Activated T-helper 2 cell treated with anti-CD3 and anti-CD28 coated beads, Interferon-gamma antibody, Interleukin-2, Interleukin-4, amounts not matched to agents 10 μg/mL and 5 μg/mL and 100 μg/mL, durations not matched to agents 14 hours and 24 hours and 36 hours (primary cell): ENCODE measurements around the gene WNT16. TPM values are rescaled to one million over a fixed set of nuclear protein-coding genes. Genes with fewer than 3 reads are reported as not detected.
"Not testable (repeated sequence)": the region's sequence is repeated elsewhere in the genome, so short reads cannot be mapped to it uniquely, and the experiment has no call there.

Experiments used
- DNase-seq: peaks from one replicate; pipeline ENCODE4 v3.0.0; 2021; ENCODE audit warnings: low spot score
- H3K27ac Mint-ChIP-seq: one replicate; pipeline ENCODE4 v1.8.0; 2021; ENCODE audit warnings: mixed read lengths
- H3K27me3 Mint-ChIP-seq: one replicate; pipeline ENCODE4 v1.8.0; 2021; ENCODE audit warnings: low read depth, mixed read lengths
- H3K36me3 Mint-ChIP-seq: one replicate; pipeline ENCODE4 v1.8.0; 2021; ENCODE audit warnings: low read depth, mixed read lengths
- H3K4me1 Mint-ChIP-seq: one replicate; pipeline ENCODE4 v1.8.0; 2021; ENCODE audit warnings: low read depth, mixed read lengths
- H3K4me3 Mint-ChIP-seq: one replicate; pipeline ENCODE4 v1.8.0; 2021; ENCODE audit warnings: low read depth, mild to moderate bottlenecking, moderate library complexity, mixed read lengths
- H3K9me3 Mint-ChIP-seq: one replicate; pipeline ENCODE4 v1.8.0; 2021; ENCODE audit warnings: mixed read lengths
- intact Hi-C: fragments of 100-400 bp; cut with micrococcal nuclease; formaldehyde crosslinking; loops from one replicate; pipeline ENCODE4 v1.15.1; 2023
- total RNA-seq: library from RNA; stranded (reverse); gene quantifications from 2 replicates; pipeline ENCODE4 v1.2.3, GENCODE V29; 2022

Gene WNT16
- total RNA-seq: not detected in 2 replicates

- peak within 1 kb of the TSS; percentile 38 for H3K4me3 Mint-ChIP-seq
- no peaks in the 10 kb centered on the region for H3K9me3 Mint-ChIP-seq
- no peak for DNase-seq
- H3K27ac Mint-ChIP-seq: no peak within 1 kb of the TSS
- H3K4me1 Mint-ChIP-seq: peaks cover 11% of the 10 kb centered on the region
- H3K27me3 Mint-ChIP-seq: peaks cover 66% of the 10 kb centered on the region
- H3K36me3 Mint-ChIP-seq: no peaks in the 10 kb centered on the region
- intact Hi-C loops: no loop called here
These were observed at the start of gene WNT16 for GRCh38 chr7:121328508-121329190. WNT16 (plus strand) TSS chr7:121329000; CDS start chr7:121329293, 293 bp downstream.

- Mint-ChIP-seq H3K27me3 (peaks cover 7% of the 10 kb centered on the region), H3K9me3 (peaks cover 5% of the 10 kb centered on the region), H3K4me1 (peaks cover 34% of the 10 kb centered on the region), H3K27ac (peak overlapping the region; percentile 73), H3K4me3 (peak overlapping the region; percentile 3), H3K36me3 (no peaks in the 10 kb centered on the region)
- DNase-seq: no peak
- intact Hi-C loops: loop anchor here (1.0 to 2.0 kb wide), 9 partner anchors 8 to 328 kb away; partner anchors contain the start of genes FAM3C and ING3
These were observed 49.7 kb upstream of the WNT16 start for GRCh38 chr7:121279060-121279620.

- H3K4me1 Mint-ChIP-seq: peaks cover 34% of the 10 kb centered on the region
- H3K36me3 Mint-ChIP-seq: no peaks in the 10 kb centered on the region
- no peak overlapping the region for H3K27ac Mint-ChIP-seq
- intact Hi-C loops: loop anchor here (1.0 to 2.0 kb wide), 9 partner anchors 7 to 329 kb away; partner anchors contain the start of genes FAM3C and ING3
- H3K9me3 Mint-ChIP-seq: peaks cover 10% of the 10 kb centered on the region
- H3K27me3 Mint-ChIP-seq: peaks cover 7% of the 10 kb centered on the region
- H3K4me3 Mint-ChIP-seq: no peak overlapping the region
- DNase-seq: no peak
These were observed 49.0 kb upstream of the WNT16 start for GRCh38 chr7:121279822-121280221.

DNA sequence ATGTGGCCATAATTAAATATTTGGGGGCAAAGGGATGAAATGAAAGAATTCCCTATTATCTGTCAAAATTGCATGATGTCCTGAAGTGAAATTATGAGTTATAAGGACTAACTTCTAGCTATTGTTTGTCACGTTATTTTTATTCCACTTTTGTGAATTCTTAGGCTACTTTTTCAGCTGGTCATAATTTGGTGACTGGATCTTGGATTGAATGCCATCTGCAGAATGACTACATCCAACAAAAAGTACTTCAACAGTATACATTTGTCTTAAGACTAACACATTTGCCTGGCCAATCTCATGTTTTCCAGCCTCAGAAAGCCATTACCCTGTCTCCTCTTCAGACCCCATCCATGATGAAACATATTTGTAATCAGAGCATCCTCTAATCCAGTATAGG lies 48.1 kb upstream of the WNT16 start:
- H3K27me3 Mint-ChIP-seq: peaks cover 7% of the 10 kb centered on the region
- peaks cover 34% of the 10 kb centered on the region for H3K4me1 Mint-ChIP-seq
- peaks cover 18% of the 10 kb centered on the region for H3K9me3 Mint-ChIP-seq
- intact Hi-C loops: no loop called here
- no peak for DNase-seq
- H3K4me3 Mint-ChIP-seq: no peak overlapping the region
- H3K36me3 Mint-ChIP-seq: peaks cover 5% of the 10 kb centered on the region
- no peak overlapping the region for H3K27ac Mint-ChIP-seq

GRCh38 chr7:121282129-121282528 lies 46.7 kb upstream of the WNT16 start:
- Mint-ChIP-seq H3K27ac (no peak overlapping the region), H3K36me3 (peaks cover 12% of the 10 kb centered on the region), H3K27me3 (peaks cover under 1% of the 10 kb centered on the region), H3K9me3 (peaks cover 31% of the 10 kb centered on the region), H3K4me3 (no peak overlapping the region), H3K4me1 (peaks cover 35% of the 10 kb centered on the region)
- DNase-seq: no peak
- intact Hi-C loops: no loop called here

DNA sequence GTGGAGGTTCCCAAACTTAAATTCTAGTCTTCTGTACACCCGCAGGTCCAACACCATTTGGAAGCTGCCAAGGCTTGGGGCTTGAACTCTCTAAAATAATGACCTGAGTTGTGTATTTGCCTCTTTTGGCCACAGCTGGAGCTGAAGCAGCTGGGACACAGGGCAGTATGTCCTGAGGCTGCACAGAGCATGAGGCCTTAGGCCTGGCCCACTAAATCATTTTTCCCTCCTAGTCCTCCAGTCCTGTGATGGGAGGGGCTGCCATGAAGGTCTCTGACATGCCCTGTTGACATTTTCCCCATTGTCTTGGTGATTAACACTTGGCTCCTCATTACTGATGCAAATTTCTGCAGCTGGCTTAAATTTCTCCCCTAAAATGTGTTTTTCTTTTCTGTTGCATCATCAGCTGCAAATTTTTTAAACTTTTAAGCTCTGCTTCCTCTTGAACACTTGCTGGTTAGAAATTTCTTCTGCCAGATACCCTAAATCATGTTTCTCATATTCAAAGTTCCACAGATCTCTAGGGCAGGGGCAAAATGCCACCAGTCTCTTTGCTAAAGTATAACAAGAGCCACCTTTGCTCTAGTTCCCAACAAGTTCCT lies 43.6 kb upstream of the WNT16 start:
- H3K27me3 Mint-ChIP-seq: no peaks in the 10 kb centered on the region
- DNase-seq: no peak
- H3K27ac Mint-ChIP-seq: no peak overlapping the region
- H3K4me1 Mint-ChIP-seq: peaks cover 15% of the 10 kb centered on the region
- no peak overlapping the region for H3K4me3 Mint-ChIP-seq
- peaks cover 37% of the 10 kb centered on the region for H3K9me3 Mint-ChIP-seq
- intact Hi-C loops: no loop called here
- peaks cover 12% of the 10 kb centered on the region for H3K36me3 Mint-ChIP-seq

GRCh38 chr7:121286186-121286585 lies 42.6 kb upstream of the WNT16 start:
- Mint-ChIP-seq H3K9me3 (peaks cover 37% of the 10 kb centered on the region), H3K27ac (no peak overlapping the region), H3K4me1 (peaks cover 14% of the 10 kb centered on the region), H3K4me3 (no peak overlapping the region), H3K27me3 (no peaks in the 10 kb centered on the region), H3K36me3 (peaks cover 12% of the 10 kb centered on the region)
- DNase-seq: no peak
- intact Hi-C loops: no loop called here

- Mint-ChIP-seq H3K4me3 (no peak overlapping the region), H3K27ac (peak overlapping the region; percentile 26), H3K4me1 (peaks cover 12% of the 10 kb centered on the region), H3K9me3 (peaks cover 37% of the 10 kb centered on the region), H3K36me3 (peaks cover 12% of the 10 kb centered on the region), H3K27me3 (no peaks in the 10 kb centered on the region)
- DNase-seq: no peak
- intact Hi-C loops: loop anchor here (1.0 kb wide), 1 partner anchor 8 kb away; no protein-coding TSS in a partner anchor
These were observed 41.8 kb upstream of the WNT16 start for GRCh38 chr7:121286742-121287734.

DNA sequence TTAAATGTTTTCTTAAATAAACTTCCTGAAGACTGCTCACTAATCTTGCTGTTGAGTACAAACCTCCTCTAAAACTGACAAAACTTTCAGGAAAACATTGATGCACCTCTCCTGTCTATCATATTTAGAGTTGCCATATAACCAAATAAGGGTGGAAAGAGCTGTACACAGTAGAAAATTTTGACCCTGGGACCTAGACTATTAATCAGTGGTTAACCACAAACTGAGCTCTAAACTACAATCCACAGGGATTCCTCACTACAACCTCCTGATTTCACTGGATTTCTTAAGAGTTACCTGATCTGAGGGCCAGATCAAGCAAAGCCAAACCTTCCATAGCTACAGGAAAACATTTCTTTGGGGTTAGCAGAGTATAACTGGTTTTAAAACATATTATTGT lies 39.9 kb upstream of the WNT16 start:
- DNase-seq: no peak
- intact Hi-C loops: no loop called here
- peaks cover 35% of the 10 kb centered on the region for H3K9me3 Mint-ChIP-seq
- H3K36me3 Mint-ChIP-seq: peaks cover 12% of the 10 kb centered on the region
- no peak overlapping the region for H3K27ac Mint-ChIP-seq
- H3K4me1 Mint-ChIP-seq: peaks cover 12% of the 10 kb centered on the region
- H3K27me3 Mint-ChIP-seq: no peaks in the 10 kb centered on the region
- H3K4me3 Mint-ChIP-seq: no peak overlapping the region

GRCh38 chr7:121289930-121290329 lies 38.9 kb upstream of the WNT16 start:
- Mint-ChIP-seq H3K9me3 (peaks cover 26% of the 10 kb centered on the region), H3K4me1 (peaks cover 12% of the 10 kb centered on the region), H3K36me3 (peaks cover 12% of the 10 kb centered on the region)
- intact Hi-C loops, H3K27me3 Mint-ChIP-seq, H3K4me3 Mint-ChIP-seq, H3K27ac Mint-ChIP-seq, DNase-seq: not testable (repeated sequence)

- no peak overlapping the region for H3K27ac Mint-ChIP-seq
- peaks cover 3% of the 10 kb centered on the region for H3K27me3 Mint-ChIP-seq
- no peaks in the 10 kb centered on the region for H3K36me3 Mint-ChIP-seq
- no peak overlapping the region for H3K4me3 Mint-ChIP-seq
- H3K9me3 Mint-ChIP-seq: no peaks in the 10 kb centered on the region
- intact Hi-C loops: no loop called here
- DNase-seq: no peak
- no peaks in the 10 kb centered on the region for H3K4me1 Mint-ChIP-seq
These were observed 34.3 kb upstream of the WNT16 start for GRCh38 chr7:121294448-121294992.

DNA sequence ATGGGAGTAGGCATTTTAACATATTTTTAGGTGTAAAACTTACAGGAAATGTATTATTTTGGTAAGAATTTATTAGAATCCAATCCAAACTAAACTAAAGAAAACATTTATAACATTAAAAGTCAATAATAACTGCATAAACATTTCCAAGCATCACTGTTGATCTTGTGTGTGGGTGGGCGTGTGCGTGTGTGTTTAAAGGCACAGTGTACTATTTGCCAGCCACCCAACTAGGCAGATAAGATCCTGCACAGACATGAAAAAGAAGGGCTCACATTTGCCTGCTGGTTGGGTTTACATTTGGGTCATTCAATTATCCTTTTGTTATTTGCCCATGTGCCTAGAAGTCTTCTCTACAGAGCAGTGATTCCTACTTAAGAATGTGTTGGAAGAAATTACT lies 31.0 kb upstream of the WNT16 start:
- Mint-ChIP-seq H3K9me3 (no peaks in the 10 kb centered on the region), H3K27me3 (peaks cover 6% of the 10 kb centered on the region), H3K4me3 (no peak overlapping the region), H3K27ac (no peak overlapping the region), H3K4me1 (no peaks in the 10 kb centered on the region), H3K36me3 (no peaks in the 10 kb centered on the region)
- intact Hi-C loops: no loop called here
- DNase-seq: no peak
